ENCODE measurements around the gene UMAD1. TPM values are rescaled to one million over a fixed set of nuclear protein-coding genes. Genes with fewer than 3 reads are reported as not detected.
A peak's percentile ranks its signal among the peaks of the same experiment; 100 is the strongest.

Gene UMAD1
- total and polyA plus RNA-seq, 2 of the 13 experiments (the other 11 are each of a cell fraction or from before 2014, with no cell fraction given): 16.8 to 17.6 TPM

GRCh38 chr7:7640221-7641128, at the start of gene UMAD1 (continued):
- no peak for TF ChIP-seq ZNF639 (CRISPR knock-in tag; conservative IDR thresholded peaks at IDR 0.05)
- no peak for TF ChIP-seq ZNF530 (CRISPR knock-in tag; IDR thresholded peaks at IDR 0.05; ENCODE audit: low read depth)
- TF ChIP-seq ZSCAN31 (CRISPR knock-in tag; IDR thresholded peaks at IDR 0.05; ENCODE audit: low read depth): peak; percentile 70; the same call in 1 of the 2 replicates
- no peak for TF ChIP-seq ZNF570 (CRISPR knock-in tag; IDR thresholded peaks at IDR 0.05; ENCODE audit: borderline replicate concordance)
- TF ChIP-seq ZNF782 (CRISPR knock-in tag; IDR thresholded peaks at IDR 0.05; ENCODE audit: borderline replicate concordance): 0 out of 2 replicates have a peak, but pooled peaks have one; percentile 24
- TF ChIP-seq PRDM15 (CRISPR knock-in tag; IDR thresholded peaks at IDR 0.05): no peak
- peak; percentile 43 for TF ChIP-seq ZNF781 (CRISPR knock-in tag; IDR thresholded peaks at IDR 0.05; ENCODE audit: borderline replicate concordance, not compliant biosample characterization)
- peak; percentile 86; the same call in 1 of the 2 replicates for TF ChIP-seq HOMEZ (CRISPR knock-in tag; IDR thresholded peaks at IDR 0.05; ENCODE audit: low read depth)
- TF ChIP-seq NCOA2 (CRISPR knock-in tag; IDR thresholded peaks at IDR 0.05): 0 out of 2 replicates have a peak, but pooled peaks have one; percentile 9
- TF ChIP-seq MTA1 (CRISPR knock-in tag; IDR thresholded peaks at IDR 0.05; ENCODE audit: borderline replicate concordance): no peak
- no peak for TF ChIP-seq SRSF1 (optimal IDR thresholded peaks at IDR 0.05; ENCODE audit: low read depth, low read length)
- 0 out of 2 replicates have a peak, but pooled peaks have one; percentile 20 for TF ChIP-seq ZNF264 (CRISPR knock-in tag; IDR thresholded peaks at IDR 0.05)
- TF ChIP-seq ZNF30 (CRISPR knock-in tag; IDR thresholded peaks at IDR 0.05): no peak
- TF ChIP-seq HIC2 (CRISPR knock-in tag; IDR thresholded peaks at IDR 0.05; ENCODE audit: low read depth): 0 out of 2 replicates have a peak, but pooled peaks have one; percentile 48
- TF ChIP-seq YY1 (IDR thresholded peaks at IDR 0.05; ENCODE audit: insufficient read depth, insufficient replicate concordance, low read depth, low read length): peak; percentile 87
- peak; percentile 42 for TF ChIP-seq RARA (CRISPR knock-in tag; IDR thresholded peaks at IDR 0.05)
- 0 out of 2 replicates have a peak, but pooled peaks have one; percentile 28 for TF ChIP-seq FOSL2 (CRISPR knock-in tag; IDR thresholded peaks at IDR 0.05)
- peak; percentile 90 for TF ChIP-seq THAP11 (CRISPR knock-in tag; IDR thresholded peaks at IDR 0.05)
- peak; percentile 27; the same call in 1 of the 2 replicates for TF ChIP-seq MIXL1 (CRISPR knock-in tag; IDR thresholded peaks at IDR 0.05)
- TF ChIP-seq DR1 (CRISPR knock-in tag; IDR thresholded peaks at IDR 0.05): peak; percentile 84
- TF ChIP-seq KAT7 (CRISPR knock-in tag; IDR thresholded peaks at IDR 0.05; ENCODE audit: borderline replicate concordance): 0 out of 2 replicates have a peak, but pooled peaks have one; percentile 11
